GM12875 (cell line): ENCODE measurements around the gene ICAM4.
A peak's percentile ranks its signal among the peaks of the same experiment; 100 is the strongest.

ENCODE experiments used
- H3K4me3 ChIP-seq: one replicate; pipeline ENCODE4 v1.5.1; 2011; ENCODE audit warnings: low read depth, low read length, control low read depth
- TF ChIP-seq, protein P1 (sequence below): IDR thresholded peaks from 2 replicates; pipeline ENCODE4 v1.5.1; 2011; ENCODE audit warnings: low read depth, mild to moderate bottlenecking, control low read depth, inconsistent platforms, low read length, moderate library complexity, borderline replicate concordance; ENCODE audit not compliant: insufficient read depth

Gene ICAM4

DNA sequence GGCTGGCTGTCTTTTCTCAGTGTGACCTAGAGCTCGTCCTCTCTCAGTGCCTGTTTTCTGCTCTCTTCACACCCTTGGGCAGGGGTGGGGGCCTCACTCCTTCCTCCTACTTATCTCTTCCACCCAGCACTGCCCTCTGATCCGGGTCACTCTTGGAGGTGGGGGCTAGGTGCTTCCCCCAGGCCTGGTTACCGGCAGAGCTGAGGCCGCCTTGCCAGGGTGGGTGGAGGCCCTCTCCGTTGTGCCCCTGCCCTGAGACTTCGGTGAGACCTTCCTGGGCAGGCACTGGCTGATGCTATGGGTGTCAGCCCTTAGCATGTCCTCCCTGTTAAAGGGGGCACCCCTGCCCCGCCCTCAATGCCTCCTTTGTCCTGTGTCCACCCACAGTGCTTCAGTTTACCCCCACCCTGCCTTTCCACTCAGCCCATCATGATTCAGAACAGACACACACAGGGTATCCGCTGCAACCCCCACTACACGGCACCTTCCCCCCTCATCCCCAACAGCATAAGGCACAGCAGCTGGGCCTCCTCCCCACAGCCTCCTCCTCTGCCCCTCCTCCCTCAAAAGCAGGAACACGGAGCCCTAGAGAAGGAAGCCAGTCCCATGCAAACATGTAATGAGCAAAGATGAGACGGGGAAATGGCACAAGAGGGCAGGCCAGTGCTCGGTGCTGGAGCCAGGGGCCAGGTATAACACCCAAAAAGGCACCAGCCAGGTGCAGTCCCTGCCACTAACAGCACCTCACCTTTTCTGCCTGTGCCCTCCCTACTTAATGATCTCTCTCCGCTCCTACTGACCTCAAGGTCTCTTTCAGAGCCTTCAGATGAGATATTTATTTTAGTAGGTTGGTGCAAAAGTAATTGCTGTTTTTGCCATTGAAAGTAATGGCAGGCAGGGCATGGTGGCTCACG, 13.0 kb downstream of the ICAM4 start:
- TF ChIP-seq, protein P1, sequence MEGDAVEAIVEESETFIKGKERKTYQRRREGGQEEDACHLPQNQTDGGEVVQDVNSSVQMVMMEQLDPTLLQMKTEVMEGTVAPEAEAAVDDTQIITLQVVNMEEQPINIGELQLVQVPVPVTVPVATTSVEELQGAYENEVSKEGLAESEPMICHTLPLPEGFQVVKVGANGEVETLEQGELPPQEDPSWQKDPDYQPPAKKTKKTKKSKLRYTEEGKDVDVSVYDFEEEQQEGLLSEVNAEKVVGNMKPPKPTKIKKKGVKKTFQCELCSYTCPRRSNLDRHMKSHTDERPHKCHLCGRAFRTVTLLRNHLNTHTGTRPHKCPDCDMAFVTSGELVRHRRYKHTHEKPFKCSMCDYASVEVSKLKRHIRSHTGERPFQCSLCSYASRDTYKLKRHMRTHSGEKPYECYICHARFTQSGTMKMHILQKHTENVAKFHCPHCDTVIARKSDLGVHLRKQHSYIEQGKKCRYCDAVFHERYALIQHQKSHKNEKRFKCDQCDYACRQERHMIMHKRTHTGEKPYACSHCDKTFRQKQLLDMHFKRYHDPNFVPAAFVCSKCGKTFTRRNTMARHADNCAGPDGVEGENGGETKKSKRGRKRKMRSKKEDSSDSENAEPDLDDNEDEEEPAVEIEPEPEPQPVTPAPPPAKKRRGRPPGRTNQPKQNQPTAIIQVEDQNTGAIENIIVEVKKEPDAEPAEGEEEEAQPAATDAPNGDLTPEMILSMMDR = no peak
- H3K4me3 ChIP-seq = no peak overlapping the region

DNA sequence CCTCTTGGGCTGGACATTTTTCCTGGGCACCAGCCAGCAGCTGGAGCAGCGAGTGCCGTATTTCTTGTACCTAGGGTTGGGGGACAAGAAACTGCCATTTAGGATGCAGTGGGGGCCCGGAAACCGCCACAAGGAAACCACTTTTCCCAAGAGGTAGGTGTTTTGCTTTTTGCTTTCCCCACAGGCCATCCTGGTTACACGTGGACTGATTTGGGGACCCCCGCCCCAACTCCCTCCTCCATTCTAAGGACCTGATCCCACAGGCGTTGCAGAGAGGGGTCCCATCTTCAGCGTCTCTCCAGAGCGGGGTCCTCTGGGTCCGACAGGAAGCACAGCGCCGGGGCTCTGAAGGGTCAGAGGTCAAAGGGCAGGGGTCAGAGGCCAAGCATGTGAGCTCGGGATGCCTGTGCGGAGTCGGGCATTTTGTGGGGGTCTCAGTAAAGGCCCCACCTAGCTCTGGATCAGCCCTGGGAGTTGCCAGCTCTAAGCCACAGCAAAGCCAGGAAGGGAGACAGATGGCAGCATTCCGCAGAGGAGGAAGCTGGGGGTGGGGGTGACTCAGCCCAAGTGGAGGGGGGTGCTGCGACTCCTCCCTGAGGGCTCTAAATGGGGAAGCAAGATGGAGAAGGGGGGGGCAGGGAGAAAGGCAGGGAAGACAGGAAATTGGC, 18.5 kb downstream of the ICAM4 start:
- TF ChIP-seq, protein P1 = no peak
- H3K4me3 ChIP-seq = no peak overlapping the region

DNA sequence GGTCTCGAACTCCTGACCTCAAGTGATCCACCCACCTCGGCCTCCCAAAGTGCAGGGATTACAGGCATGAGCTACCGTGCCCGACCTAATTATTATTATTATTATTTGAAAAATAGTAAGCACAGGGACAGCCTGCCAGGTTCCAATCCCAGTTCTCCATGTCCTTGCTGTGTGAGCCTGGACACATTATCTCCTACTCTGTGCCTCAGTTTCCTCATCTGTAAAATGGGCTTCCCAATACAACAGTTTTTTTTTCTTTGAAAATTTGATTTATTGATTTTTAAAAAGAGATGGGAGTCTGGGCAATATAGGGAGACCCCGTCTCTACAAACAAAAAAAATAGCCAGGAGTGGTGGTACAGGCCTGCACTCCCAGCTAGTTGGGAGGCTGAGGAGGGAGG, 19.6 kb downstream of the ICAM4 start:
- no peak overlapping the region for H3K4me3 ChIP-seq
- TF ChIP-seq, protein P1 = no peak

DNA sequence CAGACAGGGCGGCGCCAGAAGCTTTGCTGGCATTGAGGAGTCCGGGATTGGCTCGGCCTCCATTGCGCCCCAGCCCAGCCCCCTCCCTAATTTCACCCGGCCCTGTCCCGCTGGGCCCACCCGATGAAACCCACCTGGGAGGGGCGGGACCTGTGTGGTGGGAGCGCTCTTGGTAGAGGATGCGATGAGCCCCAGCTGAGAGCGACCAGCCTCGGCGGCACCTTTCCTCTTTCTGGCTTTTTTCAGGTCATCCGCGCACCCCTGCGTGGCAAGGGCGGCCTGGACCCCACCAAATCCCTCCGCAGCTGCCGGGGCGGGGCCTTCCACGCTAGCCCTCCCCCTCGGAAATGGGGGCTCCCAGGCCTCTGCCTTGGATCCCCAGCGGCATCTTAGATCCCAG, 22.7 kb downstream of the ICAM4 start, which contains the start of gene ZGLP1:
Gene ZGLP1 (minus strand): TSS at position 393 of the 400 bp plus-strand sequence.
- TF ChIP-seq, protein P1 = no peak
- no peak within 1 kb of the TSS for H3K4me3 ChIP-seq

DNA sequence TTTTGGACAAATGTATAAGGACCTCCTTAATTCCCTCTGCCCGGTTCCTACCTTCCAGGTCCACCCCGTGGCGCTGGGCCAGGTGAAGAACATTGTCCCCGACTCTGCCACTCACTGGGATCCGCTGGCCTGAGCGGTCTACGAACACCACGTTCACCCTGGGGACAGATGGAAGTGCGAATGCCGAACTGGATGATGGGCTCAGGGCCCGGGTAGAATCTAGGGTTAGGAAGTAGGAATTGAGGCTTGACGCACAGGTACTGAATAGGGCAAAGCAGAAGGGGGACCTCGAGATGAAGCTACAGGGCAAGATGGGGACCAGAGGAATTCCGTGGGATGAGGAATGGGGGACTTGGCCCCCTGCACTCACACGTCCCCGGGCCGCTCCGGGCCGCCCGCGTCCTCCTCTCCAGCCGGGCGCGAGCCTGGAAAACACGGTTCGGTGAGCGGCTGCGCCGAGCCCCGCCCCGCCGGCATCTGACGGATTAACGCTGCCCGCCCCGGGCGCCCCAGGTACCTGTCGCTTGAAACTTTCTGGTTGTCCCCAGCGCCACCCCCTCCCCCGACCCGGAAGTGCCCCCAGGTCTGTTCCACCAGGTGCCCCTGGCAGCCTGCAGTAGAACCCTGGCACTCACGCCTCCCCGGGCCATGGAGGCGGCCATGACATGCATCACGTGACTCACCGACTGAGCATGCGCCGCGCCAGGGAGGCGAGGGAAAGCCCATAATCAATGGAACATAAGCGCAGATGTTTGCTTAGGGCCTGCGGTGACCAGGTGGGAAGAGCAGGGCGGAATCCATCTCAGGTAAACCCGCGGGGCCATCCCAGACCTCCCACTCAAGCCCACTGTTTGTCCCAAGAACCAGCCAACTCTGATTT, 28.8 kb downstream of the ICAM4 start, which contains the start of gene FDX2:
Gene FDX2 (minus strand): TSS at position 681 of the 880 bp plus-strand sequence. CDS start 19 bp downstream, at position 662.
- TF ChIP-seq, protein P1 = no peak
- H3K4me3 ChIP-seq = peak within 1 kb of the TSS; percentile 98

DNA sequence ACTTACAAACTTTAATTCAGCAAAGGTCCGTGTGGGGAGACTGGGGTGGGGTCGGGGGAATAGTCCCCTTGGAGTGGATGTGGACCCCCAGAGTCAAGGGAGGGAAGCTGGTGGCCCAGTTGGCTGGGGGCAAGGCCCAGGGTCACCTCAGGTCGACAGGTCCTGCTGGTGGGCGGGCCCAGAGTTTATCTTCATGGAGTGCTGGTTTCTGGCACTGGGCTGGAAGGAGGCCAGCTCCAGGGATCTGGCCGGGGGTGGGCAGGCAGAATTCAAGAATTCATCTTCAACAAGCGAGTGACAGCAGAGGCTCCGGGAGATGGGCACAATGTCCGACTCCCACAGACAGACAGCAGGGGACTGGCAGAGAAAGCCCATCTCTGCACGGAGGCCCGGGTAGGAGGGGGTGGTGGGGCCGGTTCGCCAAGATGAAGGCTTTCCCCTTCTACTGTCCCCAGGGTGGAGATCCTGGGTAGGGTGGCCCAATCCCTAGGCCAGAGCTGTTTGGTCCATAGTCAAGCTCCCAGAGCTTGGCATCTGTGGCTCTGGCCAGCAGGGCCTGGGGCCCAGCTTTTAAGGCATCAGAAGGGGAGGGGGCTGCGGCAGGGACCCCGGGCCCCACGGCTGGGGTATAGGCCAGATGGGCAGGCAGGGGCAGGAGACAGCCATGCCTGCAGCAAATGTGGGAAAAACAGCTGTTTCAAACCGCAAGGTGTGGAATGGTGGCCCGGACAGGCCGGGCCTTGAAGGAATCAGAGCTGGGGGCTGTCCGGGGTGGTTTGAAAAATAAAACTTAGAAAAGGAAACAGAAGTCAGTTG, 29.7 kb downstream of the ICAM4 start:
- H3K4me3 ChIP-seq = no peak overlapping the region

More for the DNA sequence above, 29.7 kb downstream of the ICAM4 start:
- TF ChIP-seq, protein P1 = no peak
